Activated CD4-positive, CD25-positive, alpha-beta regulatory T cell (primary cell): Measurements from ENCODE around the gene MRPL43.

ENCODE experiments used
- DNase-seq, 4 experiments: peaks; one replicate each; lab custom pipeline; 2025; lab: John Stamatoyannopoulos, UW

The MRPL43 gene

GRCh38 chr10:100966887-100967286, 20.4 kb downstream of the MRPL43 start:
- DNase-seq = no peak

GRCh38 chr10:100965820-100966219, 21.5 kb downstream of the MRPL43 start:
- DNase-seq = no peak

- no peak for DNase-seq
Measured at GRCh38 chr10:100963826-100964225, 23.5 kb downstream of the MRPL43 start.

- DNase-seq = no peak
Measured at GRCh38 chr10:100962351-100963080, 24.8 kb downstream of the MRPL43 start.

GRCh38 chr10:100960251-100960650, 27.0 kb downstream of the MRPL43 start:
- DNase-seq = no peak

- no peak for DNase-seq
Measured at GRCh38 chr10:100948916-100949315, 38.4 kb downstream of the MRPL43 start.

- DNase-seq = no peak
Measured at GRCh38 chr10:100945754-100946153, 41.5 kb downstream of the MRPL43 start.

GRCh38 chr10:100943508-100943907, 43.8 kb downstream of the MRPL43 start:
- no peak for DNase-seq

GRCh38 chr10:100942229-100942628, 45.1 kb downstream of the MRPL43 start:
- no peak for DNase-seq

GRCh38 chr10:100939763-100940344, 47.4 kb downstream of the MRPL43 start:
- no peak for DNase-seq
